HCT116 (cell line): ENCODE results near the gene USP8.

Source experiments
- CEBPB ChIP-seq: IDR thresholded peaks from 2 replicates; pipeline ENCODE4 v1.6.1; 2012; ENCODE audit warnings: low read depth
- EZH2 ChIP-seq: fragments of 200-600 bp; sonication (generic); IDR thresholded peaks from 2 replicates; pipeline ENCODE4 v1.6.1; 2017; ENCODE audit warnings: antibody characterized with exemption, mixed run types
- JUND ChIP-seq: IDR thresholded peaks from 2 replicates; pipeline ENCODE4 v1.6.1; 2012
- POLR2A ChIP-seq: IDR thresholded peaks from 2 replicates; pipeline ENCODE4 v1.7.0; 2011; ENCODE audit warnings: borderline replicate concordance; ENCODE audit not compliant: insufficient read depth, insufficient read length; ENCODE audit errors: extremely low read depth
- POLR2AphosphoS5 ChIP-seq: IDR thresholded peaks from 2 replicates; pipeline ENCODE4 v1.6.1; 2011; ENCODE audit warnings: mild to moderate bottlenecking, low read depth, low read length, moderate library complexity
- SP1 ChIP-seq: IDR thresholded peaks from 2 replicates; pipeline ENCODE4 v1.6.1; 2012; ENCODE audit warnings: low read depth
- SRF ChIP-seq: IDR thresholded peaks from 2 replicates; pipeline ENCODE4 v1.6.1; 2012; ENCODE audit warnings: low read depth
- TCF7L2 ChIP-seq: IDR thresholded peaks from 2 replicates; pipeline ENCODE4 v1.7.0; 2011; ENCODE audit warnings: borderline replicate concordance, inconsistent platforms; ENCODE audit not compliant: insufficient read depth, insufficient read length; ENCODE audit errors: extremely low read depth
- ZBTB33 ChIP-seq: IDR thresholded peaks from 2 replicates; pipeline ENCODE4 v1.6.1; 2011; ENCODE audit warnings: mild to moderate bottlenecking, low read length, moderate library complexity; ENCODE audit not compliant: insufficient replicate concordance; ENCODE audit errors: extremely low read depth
- TF ChIP-seq, protein P1 (sequence below), 3 experiments: fragments of 200-600 bp in 1 of 3; sonication (generic) in 1 of 3; IDR thresholded peaks in 2 of 3; conservative IDR thresholded peaks in 1 of 3; 2 replicates each; pipeline ENCODE4 v1.5.1; 2012 to 2017; ENCODE audit warnings: low read depth in 2 of 3, low read length in 2 of 3, antibody characterized with exemption in 1 of 3, borderline replicate concordance in 1 of 3, control low read depth in 1 of 3, mild to moderate bottlenecking in 1 of 3, mixed read lengths in 1 of 3, mixed run types in 1 of 3, moderate library complexity in 1 of 3; ENCODE audit not compliant: insufficient read depth in 1 of 3
- TF ChIP-seq, protein P2 (sequence below): IDR thresholded peaks from 2 replicates; pipeline ENCODE4 v1.6.1; 2012; ENCODE audit warnings: low read depth
- TF ChIP-seq, protein P3 (sequence below): IDR thresholded peaks from 2 replicates; pipeline ENCODE4 v1.6.1; 2012

DNA sequence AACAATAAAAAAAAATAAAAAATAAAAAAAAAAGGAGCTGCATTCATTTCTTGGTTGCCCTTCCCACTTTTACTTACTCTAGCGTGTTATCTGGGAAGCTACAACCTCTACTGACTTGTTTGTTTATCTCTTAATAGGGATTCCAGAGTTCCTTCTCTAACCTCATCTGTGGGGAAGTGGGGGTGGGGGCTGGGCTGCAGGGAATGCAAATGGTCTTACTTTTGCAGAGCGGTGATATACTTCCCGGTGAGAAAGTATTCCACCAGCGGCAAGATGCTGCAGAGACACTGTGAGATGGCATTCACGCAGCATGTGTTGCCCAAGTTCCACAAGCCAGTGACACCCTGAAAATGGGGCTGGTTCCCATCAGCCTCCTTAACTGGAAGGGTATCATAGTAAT, 120.2 kb downstream of the USP8 start:
- TF ChIP-seq, protein P1, sequence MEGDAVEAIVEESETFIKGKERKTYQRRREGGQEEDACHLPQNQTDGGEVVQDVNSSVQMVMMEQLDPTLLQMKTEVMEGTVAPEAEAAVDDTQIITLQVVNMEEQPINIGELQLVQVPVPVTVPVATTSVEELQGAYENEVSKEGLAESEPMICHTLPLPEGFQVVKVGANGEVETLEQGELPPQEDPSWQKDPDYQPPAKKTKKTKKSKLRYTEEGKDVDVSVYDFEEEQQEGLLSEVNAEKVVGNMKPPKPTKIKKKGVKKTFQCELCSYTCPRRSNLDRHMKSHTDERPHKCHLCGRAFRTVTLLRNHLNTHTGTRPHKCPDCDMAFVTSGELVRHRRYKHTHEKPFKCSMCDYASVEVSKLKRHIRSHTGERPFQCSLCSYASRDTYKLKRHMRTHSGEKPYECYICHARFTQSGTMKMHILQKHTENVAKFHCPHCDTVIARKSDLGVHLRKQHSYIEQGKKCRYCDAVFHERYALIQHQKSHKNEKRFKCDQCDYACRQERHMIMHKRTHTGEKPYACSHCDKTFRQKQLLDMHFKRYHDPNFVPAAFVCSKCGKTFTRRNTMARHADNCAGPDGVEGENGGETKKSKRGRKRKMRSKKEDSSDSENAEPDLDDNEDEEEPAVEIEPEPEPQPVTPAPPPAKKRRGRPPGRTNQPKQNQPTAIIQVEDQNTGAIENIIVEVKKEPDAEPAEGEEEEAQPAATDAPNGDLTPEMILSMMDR (IDR thresholded peaks at IDR 0.05 in 2 of 3, conservative IDR thresholded peaks at IDR 0.05 in 1 of 3; ENCODE audit: borderline replicate concordance in 1 of 3, insufficient read depth in 1 of 3, low read depth in 2 of 3, low read length in 2 of 3) = no peak
- TF ChIP-seq, protein P2, sequence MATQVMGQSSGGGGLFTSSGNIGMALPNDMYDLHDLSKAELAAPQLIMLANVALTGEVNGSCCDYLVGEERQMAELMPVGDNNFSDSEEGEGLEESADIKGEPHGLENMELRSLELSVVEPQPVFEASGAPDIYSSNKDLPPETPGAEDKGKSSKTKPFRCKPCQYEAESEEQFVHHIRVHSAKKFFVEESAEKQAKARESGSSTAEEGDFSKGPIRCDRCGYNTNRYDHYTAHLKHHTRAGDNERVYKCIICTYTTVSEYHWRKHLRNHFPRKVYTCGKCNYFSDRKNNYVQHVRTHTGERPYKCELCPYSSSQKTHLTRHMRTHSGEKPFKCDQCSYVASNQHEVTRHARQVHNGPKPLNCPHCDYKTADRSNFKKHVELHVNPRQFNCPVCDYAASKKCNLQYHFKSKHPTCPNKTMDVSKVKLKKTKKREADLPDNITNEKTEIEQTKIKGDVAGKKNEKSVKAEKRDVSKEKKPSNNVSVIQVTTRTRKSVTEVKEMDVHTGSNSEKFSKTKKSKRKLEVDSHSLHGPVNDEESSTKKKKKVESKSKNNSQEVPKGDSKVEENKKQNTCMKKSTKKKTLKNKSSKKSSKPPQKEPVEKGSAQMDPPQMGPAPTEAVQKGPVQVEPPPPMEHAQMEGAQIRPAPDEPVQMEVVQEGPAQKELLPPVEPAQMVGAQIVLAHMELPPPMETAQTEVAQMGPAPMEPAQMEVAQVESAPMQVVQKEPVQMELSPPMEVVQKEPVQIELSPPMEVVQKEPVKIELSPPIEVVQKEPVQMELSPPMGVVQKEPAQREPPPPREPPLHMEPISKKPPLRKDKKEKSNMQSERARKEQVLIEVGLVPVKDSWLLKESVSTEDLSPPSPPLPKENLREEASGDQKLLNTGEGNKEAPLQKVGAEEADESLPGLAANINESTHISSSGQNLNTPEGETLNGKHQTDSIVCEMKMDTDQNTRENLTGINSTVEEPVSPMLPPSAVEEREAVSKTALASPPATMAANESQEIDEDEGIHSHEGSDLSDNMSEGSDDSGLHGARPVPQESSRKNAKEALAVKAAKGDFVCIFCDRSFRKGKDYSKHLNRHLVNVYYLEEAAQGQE = no peak
- TF ChIP-seq ZBTB33 = no peak
- no peak for TF ChIP-seq SRF
- no peak for TF ChIP-seq JUND
- no peak for TF ChIP-seq POLR2A
- no peak for TF ChIP-seq POLR2AphosphoS5
- TF ChIP-seq CEBPB = no peak
- TF ChIP-seq SP1 = no peak
- TF ChIP-seq TCF7L2 = no peak
- no peak for TF ChIP-seq EZH2
- TF ChIP-seq, protein P3, sequence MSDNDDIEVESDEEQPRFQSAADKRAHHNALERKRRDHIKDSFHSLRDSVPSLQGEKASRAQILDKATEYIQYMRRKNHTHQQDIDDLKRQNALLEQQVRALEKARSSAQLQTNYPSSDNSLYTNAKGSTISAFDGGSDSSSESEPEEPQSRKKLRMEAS = no peak
